HEK293T (cell line): ENCODE measurements around the gene LGI4.

Experiments used
- ARNT ChIP-seq: fragments of 450-650 bp; IDR thresholded peaks from 2 replicates; pipeline ENCODE4 v1.6.1; 2017; ENCODE audit warnings: mild to moderate bottlenecking
- FOXA1 ChIP-seq: fragments of 450-650 bp; IDR thresholded peaks from 2 replicates; pipeline ENCODE4 v1.6.1; 2016; ENCODE audit warnings: mild to moderate bottlenecking
- FOXM1 ChIP-seq: fragments of 450-650 bp; IDR thresholded peaks from 2 replicates; pipeline ENCODE4 v1.6.1; 2017; ENCODE audit warnings: mild to moderate bottlenecking, borderline replicate concordance
- PKNOX1 ChIP-seq: fragments of 450-650 bp; IDR thresholded peaks from 2 replicates; pipeline ENCODE4 v1.6.1; 2016
- SUZ12 ChIP-seq: fragments of 450-650 bp; IDR thresholded peaks from 2 replicates; pipeline ENCODE4 v1.6.1; 2016; ENCODE audit warnings: mild to moderate bottlenecking
- ZNF384 ChIP-seq: fragments of 450-650 bp; IDR thresholded peaks from 2 replicates; pipeline ENCODE4 v1.6.1; 2016

- no peak for TF ChIP-seq FOXM1
- TF ChIP-seq FOXA1, result no peak
- TF ChIP-seq PKNOX1, result no peak
- TF ChIP-seq SUZ12, result no peak
- no peak for TF ChIP-seq ZNF384
- TF ChIP-seq ARNT, result no peak
Measured at GRCh38 chr19:35081201-35081600, 53.7 kb downstream of the LGI4 start.
